ENCODE measurements around the gene WWP2. TPM values are rescaled to one million over a fixed set of nuclear protein-coding genes. Genes with fewer than 3 reads are reported as not detected.
"Not testable (repeated sequence)": the region's sequence is repeated elsewhere in the genome, so short reads cannot be mapped to it uniquely, and the experiment has no call there.

WWP2 gene
- total RNA-seq, 2 donors from 2014 or later, result 34.8 to 78.8 TPM

DNA sequence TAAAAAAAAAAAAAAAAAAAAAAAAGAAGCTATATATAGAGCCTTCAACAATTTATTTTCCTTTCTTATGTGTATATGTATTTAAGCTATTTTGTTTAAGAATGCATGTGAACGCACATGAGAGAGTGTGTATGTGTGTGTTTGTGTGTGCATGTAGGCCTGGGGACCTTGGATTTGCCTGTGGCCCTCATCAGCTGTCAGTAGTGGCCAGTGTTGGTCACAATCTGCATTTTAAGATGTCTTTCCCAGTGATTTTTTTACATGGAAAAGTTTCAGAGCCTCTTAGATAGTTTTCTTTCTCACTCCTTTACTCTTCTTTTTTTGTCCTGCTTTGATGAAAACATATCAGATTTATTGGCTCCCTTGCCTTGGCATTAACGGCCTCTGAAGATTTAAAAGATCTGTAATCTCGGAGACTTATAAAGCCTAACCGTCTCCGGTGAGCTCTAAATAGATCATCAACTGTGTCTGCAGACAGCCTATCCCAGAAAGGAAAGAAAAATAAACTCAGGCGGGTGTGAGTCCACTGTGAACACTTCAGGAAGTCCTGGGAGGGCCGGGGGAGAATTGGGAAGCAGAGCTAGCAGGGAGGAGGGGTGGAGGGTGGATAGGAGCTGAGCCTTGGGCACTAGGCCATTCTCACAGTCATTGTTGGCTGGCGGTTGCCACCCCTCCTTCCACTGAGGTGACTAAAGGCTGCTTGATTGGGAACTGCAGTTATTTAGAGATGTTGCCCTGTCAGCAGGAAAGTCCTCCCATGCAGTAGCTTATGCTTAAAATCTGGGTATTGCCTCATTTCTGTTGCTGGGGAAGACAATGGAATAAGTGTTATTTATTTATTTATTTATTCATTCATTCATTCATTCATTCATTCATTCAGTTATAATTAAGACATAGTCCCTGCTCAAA is 86.8 kb downstream of the WWP2 start:
- H3K27me3 ChIP-seq, result no peaks in the 10 kb centered on the region
- intact Hi-C loops (cut with DNase I), result no loop called here
- H3K4me1 ChIP-seq, result peaks cover 29% of the 10 kb centered on the region
- TF ChIP-seq, protein P1, sequence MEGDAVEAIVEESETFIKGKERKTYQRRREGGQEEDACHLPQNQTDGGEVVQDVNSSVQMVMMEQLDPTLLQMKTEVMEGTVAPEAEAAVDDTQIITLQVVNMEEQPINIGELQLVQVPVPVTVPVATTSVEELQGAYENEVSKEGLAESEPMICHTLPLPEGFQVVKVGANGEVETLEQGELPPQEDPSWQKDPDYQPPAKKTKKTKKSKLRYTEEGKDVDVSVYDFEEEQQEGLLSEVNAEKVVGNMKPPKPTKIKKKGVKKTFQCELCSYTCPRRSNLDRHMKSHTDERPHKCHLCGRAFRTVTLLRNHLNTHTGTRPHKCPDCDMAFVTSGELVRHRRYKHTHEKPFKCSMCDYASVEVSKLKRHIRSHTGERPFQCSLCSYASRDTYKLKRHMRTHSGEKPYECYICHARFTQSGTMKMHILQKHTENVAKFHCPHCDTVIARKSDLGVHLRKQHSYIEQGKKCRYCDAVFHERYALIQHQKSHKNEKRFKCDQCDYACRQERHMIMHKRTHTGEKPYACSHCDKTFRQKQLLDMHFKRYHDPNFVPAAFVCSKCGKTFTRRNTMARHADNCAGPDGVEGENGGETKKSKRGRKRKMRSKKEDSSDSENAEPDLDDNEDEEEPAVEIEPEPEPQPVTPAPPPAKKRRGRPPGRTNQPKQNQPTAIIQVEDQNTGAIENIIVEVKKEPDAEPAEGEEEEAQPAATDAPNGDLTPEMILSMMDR (IDR thresholded peaks at IDR 0.05), result no peak
- no peak for TF ChIP-seq POLR2A (IDR thresholded peaks at IDR 0.05)
- peak overlapping the region; percentile 47 to 88 (median 76) for H3K27ac ChIP-seq
- 5 to 15% methylated on average over 8 of the region's 8 CpGs for WGBS, 2 donors
- DNase-seq, result peak; percentile 88 to 94 (median 90)
- H3K4me3 ChIP-seq, result no peak overlapping the region
- peak; percentile 98 for ATAC-seq
- H3K36me3 ChIP-seq (replicated peaks in 1 of 2; ENCODE audit: insufficient read depth in 1 of 2, low read depth in 2 of 2), result no peaks in the 10 kb centered on the region
- no peaks in the 10 kb centered on the region for H3K9me3 ChIP-seq

DNA sequence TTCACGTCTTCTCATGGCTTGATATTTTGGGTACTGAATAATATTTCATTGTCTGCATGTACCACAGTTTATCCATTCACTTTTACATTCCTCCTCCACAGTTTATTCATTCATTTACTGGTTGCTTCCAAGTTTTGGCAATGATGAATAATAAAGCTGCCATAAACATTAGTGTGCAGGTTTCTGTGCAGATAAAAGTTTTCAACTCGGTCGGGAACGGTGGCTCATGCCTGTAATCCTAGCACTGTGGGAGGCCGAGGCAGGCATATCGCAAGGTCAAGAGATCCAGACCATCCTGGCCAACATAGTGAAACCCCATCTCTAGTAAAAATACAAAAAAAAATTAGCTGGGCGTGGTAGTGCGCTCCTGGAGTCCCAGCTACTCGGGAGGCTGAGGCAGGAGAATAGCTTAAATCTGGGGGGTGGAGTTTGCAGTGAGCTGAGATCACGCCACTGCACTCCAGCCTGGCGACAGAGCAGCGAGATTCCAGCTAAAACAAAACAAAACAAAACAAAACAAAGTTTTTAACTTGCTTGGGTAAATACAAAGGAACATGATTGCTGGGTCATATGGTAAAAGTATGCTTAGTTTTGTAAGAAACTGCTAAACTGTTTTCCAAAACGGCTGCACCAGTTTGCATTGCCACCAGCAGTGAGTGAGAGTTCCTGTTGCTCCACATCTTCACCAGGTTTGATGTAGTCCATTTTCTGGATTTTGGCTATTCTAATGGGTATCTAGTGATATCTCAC is 89.5 kb downstream of the WWP2 start:
- ATAC-seq, result no peak
- TF ChIP-seq, protein P1 (IDR thresholded peaks at IDR 0.05), result no peak
- no peak for TF ChIP-seq POLR2A (IDR thresholded peaks at IDR 0.05)
- WGBS, 2 donors, result 72 to 80% methylated on average over 13 of the region's 13 CpGs
- H3K9me3 ChIP-seq, result no peaks in the 10 kb centered on the region
- no peak overlapping the region for H3K4me3 ChIP-seq
- intact Hi-C loops (cut with DNase I), result no loop called here
- H3K27ac ChIP-seq, result no peak overlapping the region
- peaks cover 20% of the 10 kb centered on the region for H3K4me1 ChIP-seq
- DNase-seq, result no peak
- H3K36me3 ChIP-seq (replicated peaks in 1 of 2; ENCODE audit: insufficient read depth in 1 of 2, low read depth in 2 of 2), result no peaks in the 10 kb centered on the region
- H3K27me3 ChIP-seq, result no peaks in the 10 kb centered on the region

DNA sequence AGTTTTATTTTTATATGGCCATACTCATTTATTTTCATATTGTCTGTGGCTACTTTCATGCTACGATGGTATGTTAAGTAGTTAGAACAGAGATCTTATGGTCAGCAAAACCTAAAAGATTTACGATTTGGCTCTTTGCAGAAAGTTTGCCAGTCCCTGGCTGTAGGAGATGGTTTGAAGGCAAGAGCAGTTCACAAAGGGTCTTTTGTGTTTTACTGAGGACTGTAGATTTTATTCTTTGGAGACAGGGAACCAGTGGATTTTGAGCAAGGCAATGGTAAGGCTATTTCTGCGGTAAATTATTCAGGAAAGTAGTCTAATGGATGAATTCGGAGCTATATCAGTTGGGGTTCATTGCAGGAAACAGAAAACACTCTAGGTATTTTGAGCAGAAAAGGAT is 90.7 kb downstream of the WWP2 start:
- Histone ChIP-seq H3K36me3 (replicated peaks in 1 of 2; ENCODE audit: insufficient read depth in 1 of 2, low read depth in 2 of 2) (no peaks in the 10 kb centered on the region), H3K27ac (no peak overlapping the region), H3K9me3 (no peaks in the 10 kb centered on the region), H3K4me1 (peaks cover 20% of the 10 kb centered on the region), H3K4me3 (no peak overlapping the region), H3K27me3 (no peaks in the 10 kb centered on the region)
- WGBS, 2 donors, result 65 to 88% methylated on average over 4 of the region's 4 CpGs
- TF ChIP-seq, protein P1 (IDR thresholded peaks at IDR 0.05), result no peak
- TF ChIP-seq POLR2A (IDR thresholded peaks at IDR 0.05), result no peak
- intact Hi-C loops (cut with DNase I), result no loop called here
- DNase-seq (no peak), ATAC-seq (no peak)

DNA sequence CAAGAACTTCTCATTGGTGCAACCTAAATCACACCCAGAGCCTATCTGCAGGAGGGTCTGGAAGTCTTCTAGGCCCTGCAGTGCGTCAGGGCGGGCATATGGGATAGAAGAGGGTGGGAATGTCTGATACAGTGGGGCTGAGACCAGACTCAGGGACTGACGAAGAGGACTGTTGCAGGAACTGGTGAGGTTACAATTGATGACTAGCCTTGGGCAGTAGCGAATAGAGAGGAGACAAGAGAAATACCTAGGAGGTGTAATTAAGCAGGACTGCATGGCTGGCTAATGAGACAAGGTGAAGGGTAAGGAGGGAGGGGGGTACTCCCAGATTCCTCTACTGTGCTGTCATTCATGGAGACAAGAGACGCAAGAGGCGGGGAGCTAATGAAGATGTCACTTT is 91.3 kb downstream of the WWP2 start:
- no peak for ATAC-seq
- WGBS, 2 donors, result 91 to 98% methylated on average over 6 of the region's 6 CpGs
- no peak for DNase-seq
- no peaks in the 10 kb centered on the region for H3K36me3 ChIP-seq (replicated peaks in 1 of 2; ENCODE audit: insufficient read depth in 1 of 2, low read depth in 2 of 2)
- no peak overlapping the region for H3K4me3 ChIP-seq
- TF ChIP-seq POLR2A (IDR thresholded peaks at IDR 0.05), result no peak
- TF ChIP-seq, protein P1 (IDR thresholded peaks at IDR 0.05), result no peak
- intact Hi-C loops (cut with DNase I), result no loop called here
- no peaks in the 10 kb centered on the region for H3K9me3 ChIP-seq
- peaks cover 20% of the 10 kb centered on the region for H3K4me1 ChIP-seq
- no peaks in the 10 kb centered on the region for H3K27me3 ChIP-seq
- no peak overlapping the region for H3K27ac ChIP-seq

DNA sequence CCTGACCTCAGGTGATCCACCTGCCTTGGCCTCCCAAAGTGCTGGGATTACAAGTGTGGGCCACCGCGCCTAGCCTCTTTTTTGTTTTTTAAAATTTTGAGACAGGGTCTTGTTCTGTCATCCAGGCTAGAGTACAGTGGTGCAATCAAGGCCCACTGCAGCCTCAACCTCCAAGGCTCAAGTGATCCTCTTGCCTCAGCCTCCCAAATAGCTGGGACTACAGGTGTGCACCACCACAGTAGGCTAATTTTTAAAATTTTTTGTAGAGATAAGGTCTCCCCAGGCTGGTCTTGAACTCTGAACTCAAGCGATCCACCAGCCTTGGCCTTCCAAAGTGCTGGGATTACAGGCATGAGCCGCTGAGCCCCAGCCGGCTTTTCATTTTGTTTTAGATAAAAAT is 92.6 kb downstream of the WWP2 start:
- intact Hi-C loops (cut with DNase I); DNase-seq; ATAC-seq; H3K27ac ChIP-seq; H3K36me3 ChIP-seq (replicated peaks in 1 of 2; ENCODE audit: insufficient read depth in 1 of 2, low read depth in 2 of 2); H3K27me3 ChIP-seq; H3K9me3 ChIP-seq; H3K4me3 ChIP-seq: not testable (repeated sequence)
- peaks cover 21% of the 10 kb centered on the region for H3K4me1 ChIP-seq
- WGBS, 2 donors, result 88 to 94% methylated on average over 5 of the region's 5 CpGs

Measured in body of pancreas (tissue), 4 donors.